SK-N-SH (cell line): ENCODE measurements around the gene UBB. TPM values are rescaled to one million over a fixed set of nuclear protein-coding genes. Genes with fewer than 3 reads are reported as not detected.

Experiments
- CTCF ChIA-PET: fragments of 300-600, 350-600 bp; formaldehyde crosslinking; extraction: SDS; loops from one replicate; lab custom pipeline; 2021; lab: Yijun Ruan, JAX
- POLR2A ChIA-PET: fragments of 350-600 bp; sonication (Branson Sonifier 250); formaldehyde crosslinking; extraction: SDS; loops from one replicate; lab custom pipeline; 2020; ENCODE audit warnings: antibody characterized with exemption, inconsistent platforms; lab: Yijun Ruan, JAX
- DNase-seq: peaks from one replicate; pipeline ENCODE4 v3.0.0; 2012
- H2AFZ ChIP-seq: fragments of 200-600 bp; sonication (generic); 2 replicates; pipeline ENCODE4 v1.8.1; 2016; ENCODE audit warnings: antibody characterized with exemption, mild to moderate bottlenecking, low read depth
- H3F3A ChIP-seq: fragments of 200-600 bp; sonication (generic); replicated peaks from 2 replicates; pipeline ENCODE3; 2016; ENCODE audit warnings: antibody characterized with exemption, mild to moderate bottlenecking; ENCODE audit not compliant: insufficient read depth
- H3K27ac ChIP-seq, 2 experiments: fragments of 200-500 bp in 1 of 2; fragments of 200-600 bp in 1 of 2; sonication (Bioruptor generic) in 1 of 2; sonication (generic), shearing (Covaris generic) in 1 of 2; 2 replicates each; pipeline versions ENCODE4 v1.5.1 to v1.6.1; 2014 to 2016; ENCODE audit warnings: low read depth in 2 of 2, inconsistent platforms in 1 of 2, low read length in 1 of 2, mild to moderate bottlenecking in 1 of 2, mixed read lengths in 1 of 2
- H3K27me3 ChIP-seq: fragments of 200-600 bp; sonication (generic), shearing (Covaris generic); 2 replicates; pipeline ENCODE4 v1.6.1; 2016; ENCODE audit warnings: mixed run types; ENCODE audit not compliant: insufficient read depth
- H3K36me3 ChIP-seq, 2 experiments: fragments of 200-500 bp in 1 of 2; fragments of 200-600 bp in 1 of 2; sonication (Bioruptor generic) in 1 of 2; sonication (generic) in 1 of 2; replicated peaks in 1 of 2; 2 replicates each; pipeline versions ENCODE3 to v1.5.1; 2014 to 2016; ENCODE audit warnings: low read length in 1 of 2, mild to moderate bottlenecking in 1 of 2; ENCODE audit not compliant: insufficient read depth in 2 of 2, control insufficient read depth in 1 of 2
- H3K4me1 ChIP-seq, 2 experiments: fragments of 200-500 bp in 1 of 2; fragments of 200-600 bp in 1 of 2; sonication (Bioruptor generic) in 1 of 2; sonication (generic), shearing (Covaris generic) in 1 of 2; 2 replicates each; pipeline versions ENCODE4 v1.5.1 to v1.6.1; 2014 to 2016; ENCODE audit warnings: low read depth in 1 of 2, low read length in 1 of 2, mixed run types in 1 of 2; ENCODE audit not compliant: insufficient read depth in 2 of 2, control insufficient read depth in 1 of 2
- H3K4me2 ChIP-seq: fragments of 200-600 bp; sonication (generic), shearing (Covaris generic); 2 replicates; pipeline ENCODE4 v1.6.1; 2017; ENCODE audit warnings: mixed run types
- H3K4me3 ChIP-seq, 2 experiments: fragments of 200-500 bp in 1 of 2; fragments of 200-600 bp in 1 of 2; sonication (Bioruptor generic) in 1 of 2; sonication (generic), shearing (Covaris generic) in 1 of 2; 2 replicates each; pipeline versions ENCODE4 v1.5.1 to v1.8.1; 2014 to 2016; ENCODE audit warnings: low read depth in 2 of 2, inconsistent platforms in 1 of 2, low read length in 1 of 2, mild to moderate bottlenecking in 1 of 2, mixed read lengths in 1 of 2, moderate library complexity in 1 of 2
- H3K79me2 ChIP-seq: fragments of 200-600 bp; sonication (generic); 2 replicates; pipeline ENCODE4 v1.8.1; 2017; ENCODE audit warnings: mild to moderate bottlenecking; ENCODE audit not compliant: insufficient read depth
- H3K9ac ChIP-seq: fragments of 200-600 bp; sonication (generic); 2 replicates; pipeline ENCODE4 v1.6.1; 2017; ENCODE audit warnings: mixed run types
- H3K9me2 ChIP-seq: fragments of 200-600 bp; sonication (generic); 2 replicates; pipeline ENCODE4 v1.6.1; 2017; ENCODE audit warnings: mixed run types
- H3K9me3 ChIP-seq: fragments of 200-600 bp; sonication (generic); 2 replicates; pipeline ENCODE4 v1.6.1; 2017; ENCODE audit warnings: mixed run types, mild to moderate bottlenecking, moderate library complexity
- H4K20me1 ChIP-seq: fragments of 200-600 bp; sonication (generic); 2 replicates; pipeline ENCODE4 v1.6.1; 2017; ENCODE audit warnings: mild to moderate bottlenecking, mixed run types; ENCODE audit not compliant: insufficient read depth
- EP300 ChIP-seq, 2 experiments: IDR thresholded peaks; 2 replicates each; pipeline versions ENCODE4 v1.4.0 to v1.6.1; 2012; ENCODE audit warnings: borderline replicate concordance in 1 of 2, low read depth in 1 of 2, low read length in 1 of 2
- EZH2phosphoT487 ChIP-seq: fragments of 200-600 bp; sonication (generic); IDR thresholded peaks from 2 replicates; pipeline ENCODE4 v1.6.1; 2017; ENCODE audit warnings: low read depth, mixed run types, mild to moderate bottlenecking, antibody characterized with exemption, moderate library complexity, borderline replicate concordance
- FOSL2 ChIP-seq: IDR thresholded peaks from 2 replicates; pipeline ENCODE4 v1.4.0; 2012; ENCODE audit warnings: low read depth, mild to moderate bottlenecking, moderate library complexity, borderline replicate concordance
- FOXJ3 ChIP-seq: sonication (generic); formaldehyde crosslinking; IDR thresholded peaks from 2 replicates; pipeline ENCODE4 v1.5.1; 2020; ENCODE audit warnings: mild to moderate bottlenecking, missing genetic modification reagents
- JUND ChIP-seq: IDR thresholded peaks from 2 replicates; pipeline ENCODE4 v1.4.0; 2012
- NFIC ChIP-seq: IDR thresholded peaks from 2 replicates; pipeline ENCODE4 v1.4.0; 2012; ENCODE audit warnings: borderline replicate concordance
- NRF1 ChIP-seq: IDR thresholded peaks from 2 replicates; pipeline ENCODE4 v1.6.1; 2012; ENCODE audit warnings: low read depth, mild to moderate bottlenecking, low read length
- POLR2AphosphoS5 ChIP-seq: IDR thresholded peaks from 2 replicates; pipeline ENCODE4 v1.6.1; 2012; ENCODE audit warnings: low read depth, low read length
- RXRA ChIP-seq: IDR thresholded peaks from 2 replicates; pipeline ENCODE4 v1.4.0; 2012; ENCODE audit warnings: low read depth, mild to moderate bottlenecking, borderline replicate concordance
- TCF12 ChIP-seq: IDR thresholded peaks from 2 replicates; pipeline ENCODE4 v1.4.0; 2012
- YY1 ChIP-seq: IDR thresholded peaks from 2 replicates; pipeline ENCODE4 v1.4.0; 2012; ENCODE audit warnings: low read depth, mild to moderate bottlenecking
- ZBTB33 ChIP-seq: IDR thresholded peaks from 2 replicates; pipeline ENCODE4 v1.4.0; 2012; ENCODE audit warnings: low read depth, borderline replicate concordance
- WGBS: methylation state at CpG from one replicate; pipeline ENCODE4 v1.1.6; 2017; ENCODE audit warnings: low lambda C conversion rate; 5-methylcytosine and 5-hydroxymethylcytosine counted together
- polyA plus RNA-seq, 3 experiments: library from polyadenylated mRNA; depleted of rRNA; stranded (reverse); fragments of >200 nt; gene quantifications; 2 replicates each; pipeline ENCODE4 v1.2.3, GENCODE V29; 2012
- TF ChIP-seq, protein P1 (sequence below): fragments of 150-350 bp; IDR thresholded peaks from 2 replicates; pipeline ENCODE4 v1.6.1; 2017; ENCODE audit warnings: antibody characterized with exemption, low read length, low read depth, borderline replicate concordance
- TF ChIP-seq, protein P2 (sequence below): fragments of 150-350 bp; IDR thresholded peaks from 2 replicates; pipeline ENCODE4 v1.6.1; 2016; ENCODE audit warnings: mild to moderate bottlenecking, low read depth, low read length
- TF ChIP-seq, protein P3 (sequence below): IDR thresholded peaks from 2 replicates; pipeline ENCODE4 v1.6.1; 2012; ENCODE audit warnings: mild to moderate bottlenecking, low read depth, low read length, moderate library complexity
- TF ChIP-seq, protein P4 (sequence below): IDR thresholded peaks from 2 replicates; pipeline ENCODE4 v1.4.0; 2012; ENCODE audit warnings: low read depth, borderline replicate concordance

Gene UBB
- polyA plus RNA-seq, 1 of the 3 experiments (the other 2 are of a cell fraction), result 2,693 TPM

DNA sequence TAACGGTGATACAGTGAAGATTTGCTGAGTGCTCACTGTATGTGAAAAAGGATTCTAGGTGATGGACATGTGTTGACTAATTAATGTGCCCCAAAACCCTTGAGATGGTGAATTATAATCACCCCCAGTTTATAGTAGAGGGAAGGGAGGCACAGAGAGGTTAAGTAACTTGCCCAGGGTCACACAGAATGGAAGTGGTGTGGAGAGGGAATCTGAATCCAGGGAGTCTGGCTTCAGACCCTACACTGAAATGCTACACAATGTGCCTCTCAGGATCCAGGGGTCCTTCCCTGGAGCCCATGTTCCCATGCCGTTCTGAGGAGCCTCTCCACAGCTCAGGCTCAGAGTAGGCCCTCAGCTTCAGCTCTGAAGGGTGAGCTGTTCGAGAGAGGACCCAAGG, 46.1 kb downstream of the UBB start:
- Histone ChIP-seq H3K79me2 (no peaks in the 10 kb centered on the region), H3F3A (no peaks in the 10 kb centered on the region), H4K20me1 (no peaks in the 10 kb centered on the region), H3K4me3 (no peak overlapping the region), H3K4me2 (no peak overlapping the region), H2AFZ (no peak overlapping the region), H3K27ac (no peak overlapping the region), H3K9ac (no peak overlapping the region), H3K9me3 (no peaks in the 10 kb centered on the region), H3K9me2 (no peaks in the 10 kb centered on the region)
- POLR2A ChIA-PET, result interaction anchor here (3.3 kb wide), 1 partner anchor 12 kb away, joined by 25 read pairs; no protein-coding TSS in a partner anchor
- TF ChIP-seq NFIC, result no peak
- TF ChIP-seq YY1, result no peak
- TF ChIP-seq NRF1, result no peak
- TF ChIP-seq JUND, result no peak
- TF ChIP-seq, protein P1, sequence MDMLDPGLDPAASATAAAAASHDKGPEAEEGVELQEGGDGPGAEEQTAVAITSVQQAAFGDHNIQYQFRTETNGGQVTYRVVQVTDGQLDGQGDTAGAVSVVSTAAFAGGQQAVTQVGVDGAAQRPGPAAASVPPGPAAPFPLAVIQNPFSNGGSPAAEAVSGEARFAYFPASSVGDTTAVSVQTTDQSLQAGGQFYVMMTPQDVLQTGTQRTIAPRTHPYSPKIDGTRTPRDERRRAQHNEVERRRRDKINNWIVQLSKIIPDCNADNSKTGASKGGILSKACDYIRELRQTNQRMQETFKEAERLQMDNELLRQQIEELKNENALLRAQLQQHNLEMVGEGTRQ, result no peak
- TF ChIP-seq TCF12, result no peak
- TF ChIP-seq, protein P2, sequence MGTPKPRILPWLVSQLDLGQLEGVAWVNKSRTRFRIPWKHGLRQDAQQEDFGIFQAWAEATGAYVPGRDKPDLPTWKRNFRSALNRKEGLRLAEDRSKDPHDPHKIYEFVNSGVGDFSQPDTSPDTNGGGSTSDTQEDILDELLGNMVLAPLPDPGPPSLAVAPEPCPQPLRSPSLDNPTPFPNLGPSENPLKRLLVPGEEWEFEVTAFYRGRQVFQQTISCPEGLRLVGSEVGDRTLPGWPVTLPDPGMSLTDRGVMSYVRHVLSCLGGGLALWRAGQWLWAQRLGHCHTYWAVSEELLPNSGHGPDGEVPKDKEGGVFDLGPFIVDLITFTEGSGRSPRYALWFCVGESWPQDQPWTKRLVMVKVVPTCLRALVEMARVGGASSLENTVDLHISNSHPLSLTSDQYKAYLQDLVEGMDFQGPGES, result no peak
- no peak for TF ChIP-seq ZBTB33
- no peak for TF ChIP-seq EZH2phosphoT487
- TF ChIP-seq, protein P3, sequence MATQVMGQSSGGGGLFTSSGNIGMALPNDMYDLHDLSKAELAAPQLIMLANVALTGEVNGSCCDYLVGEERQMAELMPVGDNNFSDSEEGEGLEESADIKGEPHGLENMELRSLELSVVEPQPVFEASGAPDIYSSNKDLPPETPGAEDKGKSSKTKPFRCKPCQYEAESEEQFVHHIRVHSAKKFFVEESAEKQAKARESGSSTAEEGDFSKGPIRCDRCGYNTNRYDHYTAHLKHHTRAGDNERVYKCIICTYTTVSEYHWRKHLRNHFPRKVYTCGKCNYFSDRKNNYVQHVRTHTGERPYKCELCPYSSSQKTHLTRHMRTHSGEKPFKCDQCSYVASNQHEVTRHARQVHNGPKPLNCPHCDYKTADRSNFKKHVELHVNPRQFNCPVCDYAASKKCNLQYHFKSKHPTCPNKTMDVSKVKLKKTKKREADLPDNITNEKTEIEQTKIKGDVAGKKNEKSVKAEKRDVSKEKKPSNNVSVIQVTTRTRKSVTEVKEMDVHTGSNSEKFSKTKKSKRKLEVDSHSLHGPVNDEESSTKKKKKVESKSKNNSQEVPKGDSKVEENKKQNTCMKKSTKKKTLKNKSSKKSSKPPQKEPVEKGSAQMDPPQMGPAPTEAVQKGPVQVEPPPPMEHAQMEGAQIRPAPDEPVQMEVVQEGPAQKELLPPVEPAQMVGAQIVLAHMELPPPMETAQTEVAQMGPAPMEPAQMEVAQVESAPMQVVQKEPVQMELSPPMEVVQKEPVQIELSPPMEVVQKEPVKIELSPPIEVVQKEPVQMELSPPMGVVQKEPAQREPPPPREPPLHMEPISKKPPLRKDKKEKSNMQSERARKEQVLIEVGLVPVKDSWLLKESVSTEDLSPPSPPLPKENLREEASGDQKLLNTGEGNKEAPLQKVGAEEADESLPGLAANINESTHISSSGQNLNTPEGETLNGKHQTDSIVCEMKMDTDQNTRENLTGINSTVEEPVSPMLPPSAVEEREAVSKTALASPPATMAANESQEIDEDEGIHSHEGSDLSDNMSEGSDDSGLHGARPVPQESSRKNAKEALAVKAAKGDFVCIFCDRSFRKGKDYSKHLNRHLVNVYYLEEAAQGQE, result no peak
- TF ChIP-seq RXRA, result no peak
- TF ChIP-seq FOSL2, result no peak
- no peak for TF ChIP-seq POLR2AphosphoS5
- TF ChIP-seq EP300 (IDR thresholded peaks at IDR 0.05; ENCODE audit: borderline replicate concordance in 1 of 2, low read depth in 1 of 2, low read length in 1 of 2), result no peak
- TF ChIP-seq, protein P4, sequence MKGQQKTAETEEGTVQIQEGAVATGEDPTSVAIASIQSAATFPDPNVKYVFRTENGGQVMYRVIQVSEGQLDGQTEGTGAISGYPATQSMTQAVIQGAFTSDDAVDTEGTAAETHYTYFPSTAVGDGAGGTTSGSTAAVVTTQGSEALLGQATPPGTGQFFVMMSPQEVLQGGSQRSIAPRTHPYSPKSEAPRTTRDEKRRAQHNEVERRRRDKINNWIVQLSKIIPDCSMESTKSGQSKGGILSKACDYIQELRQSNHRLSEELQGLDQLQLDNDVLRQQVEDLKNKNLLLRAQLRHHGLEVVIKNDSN, result no peak
- no peak for TF ChIP-seq FOXJ3
- TF ChIP-seq, all 33 proteins: peak for 0
- no peak for DNase-seq
- Histone ChIP-seq H3K27me3 (no peaks in the 10 kb centered on the region), H3K4me1 (peaks cover 0 to 2% of the 10 kb centered on the region in 2 experiments; a peak in 1 of 4 replicates), H3K36me3 (no peaks in the 10 kb centered on the region)
- CTCF ChIA-PET, result interaction anchor here (1.1 to 2.8 kb wide), 13 partner anchors 8 to 107 kb away, joined by 3 to 16 read pairs (median 6); no protein-coding TSS in a partner anchor
- WGBS, result 89% methylated on average over 1 of the region's 3 CpGs
